K562 treated with DMSO at 1 percent for 48 hours (cell line): Measurements from ENCODE around the gene DLEU7. TPM values are rescaled to one million over a fixed set of nuclear protein-coding genes. Genes with fewer than 3 reads are reported as not detected.

ENCODE experiments used
- total RNA-seq: library from RNA; unstranded; fragments of 300-600 nt; gene quantifications from 2 replicates; pipeline ENCODE4 v1.2.3, GENCODE V29; 2022; ENCODE audit warnings: low replicate concordance; ENCODE audit errors: extremely low read depth

DLEU7 gene
- total RNA-seq, result not detected in 2 replicates

GRCh38 chr13:50843257-50844083 lies at the start of gene DLEU7:
Gene DLEU7 (minus strand): TSS chr13:50843692. CDS start chr13:50843646, 46 bp downstream.

Other genes starting within 250 kb of the DLEU7 start
- not detected in 2 replicates for gene RNASEH2B, start 66.1 kb upstream of the DLEU7 start, total RNA-seq